Uterus (tissue), 4 donors: ENCODE measurements around the gene AGPAT4. TPM values are rescaled to one million over a fixed set of nuclear protein-coding genes. Genes with fewer than 3 reads are reported as not detected.

ENCODE experiments used
- DNase-seq, 2 donors: peaks; one replicate each; pipeline ENCODE4 v3.0.0-alpha.2; 2019 to 2020
- H3K27ac ChIP-seq, 2 donors: fragments of 200-600 bp; sonication (generic); 1 replicate in 1 of 2; 2 replicates in 1 of 2; pipeline ENCODE4 v1.5.1; 2016 to 2018
- H3K27me3 ChIP-seq, 2 donors: fragments of 200-600 bp; sonication (generic); one replicate each; pipeline ENCODE4 v1.5.1; 2018 to 2019; ENCODE audit warnings: control low read depth in 1 of 2
- H3K36me3 ChIP-seq, 2 donors: fragments of 200-600 bp; sonication (generic); one replicate each; pipeline ENCODE4 v1.5.1; 2019; ENCODE audit warnings: control low read depth in 1 of 2
- H3K4me1 ChIP-seq, 2 donors: fragments of 200-600 bp; sonication (generic); one replicate each; pipeline ENCODE4 v1.5.1; 2018 to 2019; ENCODE audit warnings: control low read depth in 1 of 2
- H3K4me3 ChIP-seq, 2 donors: fragments of 200-600 bp; sonication (generic); 1 replicate in 1 of 2; 2 replicates in 1 of 2; pipeline ENCODE4 v1.5.1; 2018 to 2019; ENCODE audit warnings: mild to moderate bottlenecking in 1 of 2
- H3K9me3 ChIP-seq, 2 donors: fragments of 200-600 bp; sonication (generic); one replicate each; pipeline ENCODE4 v1.5.1; 2019; ENCODE audit warnings: control low read depth in 1 of 2
- POLR2A ChIP-seq, 2 donors: fragments of 450-650 bp; IDR thresholded peaks; one replicate each; pipeline ENCODE4 v1.6.1; 2016; ENCODE audit warnings: antibody characterized with exemption in 2 of 2, mild to moderate bottlenecking in 1 of 2, moderate library complexity in 1 of 2
- intact Hi-C: fragments of 100-400 bp; cut with DNase I; formaldehyde crosslinking; loops from one replicate; pipeline ENCODE4 v1.15.1; 2023; ENCODE audit warnings: low total_unique reads
- total RNA-seq, 4 donors: library from RNA; depleted of rRNA in 3 of 4; stranded (reverse); fragments of >200 nt in 3 of 4; gene quantifications; one replicate each; pipeline versions ENCODE4 v1.1.0 to v1.2.4, GENCODE V29; 2014 to 2023
- TF ChIP-seq, protein P1 (sequence below), 4 experiments: fragments of 200-600 bp in 2 of 4; fragments of 450-650 bp in 2 of 4; sonication (generic) in 2 of 4; IDR thresholded peaks; one replicate each; pipeline ENCODE4 v1.5.1; 2016 to 2019; ENCODE audit warnings: antibody characterized with exemption in 4 of 4, mild to moderate bottlenecking in 2 of 4, moderate library complexity in 1 of 4
- donor health status: DM: yes; HTN: yes; CAD: no.

AGPAT4 gene
- total RNA-seq, 4 donors from 2014 or later, result 2.9 to 18.1 (median 15.1) TPM

DNA sequence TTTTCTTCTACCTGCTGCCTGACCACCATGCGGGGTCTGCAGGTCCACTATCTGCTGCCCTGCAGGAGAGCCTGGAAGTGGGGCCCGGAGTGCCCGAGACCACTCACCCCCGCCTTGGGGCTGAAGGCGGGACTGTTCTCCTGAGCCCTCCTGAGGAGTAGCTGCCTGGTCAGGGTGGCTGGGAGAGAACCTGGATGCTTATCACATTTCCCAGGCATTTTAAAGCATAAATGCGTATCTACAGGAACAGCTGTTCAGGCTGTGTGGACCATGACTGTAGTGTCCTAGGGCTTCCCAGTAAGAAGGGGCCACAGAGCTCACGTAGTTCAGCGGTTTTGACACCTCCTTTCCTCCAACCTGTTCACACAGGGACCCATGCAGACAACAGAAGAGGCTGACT is 123.3 kb downstream of the AGPAT4 start:
- Histone ChIP-seq H3K36me3 (no peaks in the 10 kb centered on the region), H3K27me3 (no peaks in the 10 kb centered on the region), H3K4me1 (no peaks in the 10 kb centered on the region), H3K27ac (no peak overlapping the region), H3K4me3 (no peak overlapping the region), H3K9me3 (no peaks in the 10 kb centered on the region)
- intact Hi-C loops, result no loop called here
- no peak for DNase-seq
- TF ChIP-seq POLR2A (IDR thresholded peaks at IDR 0.05), result no peak
- TF ChIP-seq, protein P1, sequence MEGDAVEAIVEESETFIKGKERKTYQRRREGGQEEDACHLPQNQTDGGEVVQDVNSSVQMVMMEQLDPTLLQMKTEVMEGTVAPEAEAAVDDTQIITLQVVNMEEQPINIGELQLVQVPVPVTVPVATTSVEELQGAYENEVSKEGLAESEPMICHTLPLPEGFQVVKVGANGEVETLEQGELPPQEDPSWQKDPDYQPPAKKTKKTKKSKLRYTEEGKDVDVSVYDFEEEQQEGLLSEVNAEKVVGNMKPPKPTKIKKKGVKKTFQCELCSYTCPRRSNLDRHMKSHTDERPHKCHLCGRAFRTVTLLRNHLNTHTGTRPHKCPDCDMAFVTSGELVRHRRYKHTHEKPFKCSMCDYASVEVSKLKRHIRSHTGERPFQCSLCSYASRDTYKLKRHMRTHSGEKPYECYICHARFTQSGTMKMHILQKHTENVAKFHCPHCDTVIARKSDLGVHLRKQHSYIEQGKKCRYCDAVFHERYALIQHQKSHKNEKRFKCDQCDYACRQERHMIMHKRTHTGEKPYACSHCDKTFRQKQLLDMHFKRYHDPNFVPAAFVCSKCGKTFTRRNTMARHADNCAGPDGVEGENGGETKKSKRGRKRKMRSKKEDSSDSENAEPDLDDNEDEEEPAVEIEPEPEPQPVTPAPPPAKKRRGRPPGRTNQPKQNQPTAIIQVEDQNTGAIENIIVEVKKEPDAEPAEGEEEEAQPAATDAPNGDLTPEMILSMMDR (IDR thresholded peaks at IDR 0.05), result no peak

DNA sequence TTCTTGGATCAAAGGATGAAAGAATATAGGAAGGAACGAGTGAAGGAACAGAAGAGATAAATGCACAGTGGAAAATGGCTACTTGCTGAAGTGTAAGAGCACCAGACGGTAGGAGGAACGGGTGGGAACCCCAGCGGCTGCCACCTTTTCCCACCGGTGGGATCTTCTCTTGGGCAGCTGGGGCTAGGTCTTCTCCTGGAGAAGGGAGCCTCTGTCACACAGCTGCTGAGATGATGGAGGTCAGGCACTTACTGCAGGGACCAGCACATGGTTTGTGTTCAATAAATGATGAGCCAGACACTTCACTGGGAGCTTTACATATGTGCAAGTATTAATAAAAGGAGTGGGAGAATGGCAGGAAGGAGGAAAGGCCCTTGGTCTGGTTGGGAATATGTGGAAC is 123.7 kb downstream of the AGPAT4 start:
- Histone ChIP-seq H3K4me3 (no peak overlapping the region), H3K9me3 (no peaks in the 10 kb centered on the region), H3K27ac (no peak overlapping the region), H3K36me3 (no peaks in the 10 kb centered on the region), H3K27me3 (no peaks in the 10 kb centered on the region), H3K4me1 (no peaks in the 10 kb centered on the region)
- TF ChIP-seq POLR2A (IDR thresholded peaks at IDR 0.05), result no peak
- TF ChIP-seq, protein P1 (IDR thresholded peaks at IDR 0.05), result no peak
- intact Hi-C loops, result no loop called here
- DNase-seq, result no peak

DNA sequence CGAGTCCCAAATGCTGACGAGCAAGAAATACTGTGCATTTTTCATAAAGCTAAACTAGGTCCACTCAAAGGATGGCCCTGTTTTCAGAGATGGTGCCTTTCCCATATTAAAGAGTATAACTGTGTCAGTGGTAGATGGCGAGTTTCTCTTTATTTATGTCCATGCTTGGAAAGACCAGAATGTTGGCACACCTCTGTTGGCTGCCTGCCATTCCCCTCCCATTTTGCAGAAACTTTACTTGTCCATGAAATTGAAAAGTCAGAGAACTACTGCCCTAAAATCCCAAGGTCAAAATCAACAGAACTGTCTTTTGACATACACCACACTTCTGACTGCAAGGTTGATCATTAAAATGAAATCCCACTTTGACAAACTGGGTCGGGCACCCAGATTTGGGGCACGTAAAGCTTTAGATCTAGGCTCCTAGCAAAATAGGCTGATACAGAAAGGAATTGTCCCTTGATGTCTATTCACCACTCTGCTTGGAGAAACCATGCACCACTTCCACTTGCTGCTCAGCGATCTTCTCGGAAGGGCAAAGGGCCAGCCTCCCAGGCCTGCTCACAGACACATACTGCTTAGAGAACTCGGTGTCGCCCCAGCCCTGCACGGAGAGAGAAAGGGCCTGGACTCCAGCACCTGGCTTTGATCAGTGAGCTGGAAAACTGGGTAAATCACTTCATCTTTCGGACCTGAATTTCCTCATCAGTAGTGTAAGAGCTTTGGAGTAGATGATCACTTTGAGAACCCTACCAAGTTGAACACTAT is 130.0 kb downstream of the AGPAT4 start:
- Histone ChIP-seq H3K4me3 (no peak overlapping the region), H3K27ac (no peak overlapping the region), H3K36me3 (no peaks in the 10 kb centered on the region), H3K4me1 (no peaks in the 10 kb centered on the region), H3K27me3 (no peaks in the 10 kb centered on the region), H3K9me3 (no peaks in the 10 kb centered on the region)
- no peak for DNase-seq
- TF ChIP-seq POLR2A (IDR thresholded peaks at IDR 0.05), result no peak
- TF ChIP-seq, protein P1 (IDR thresholded peaks at IDR 0.05), result no peak
- intact Hi-C loops, result no loop called here

DNA sequence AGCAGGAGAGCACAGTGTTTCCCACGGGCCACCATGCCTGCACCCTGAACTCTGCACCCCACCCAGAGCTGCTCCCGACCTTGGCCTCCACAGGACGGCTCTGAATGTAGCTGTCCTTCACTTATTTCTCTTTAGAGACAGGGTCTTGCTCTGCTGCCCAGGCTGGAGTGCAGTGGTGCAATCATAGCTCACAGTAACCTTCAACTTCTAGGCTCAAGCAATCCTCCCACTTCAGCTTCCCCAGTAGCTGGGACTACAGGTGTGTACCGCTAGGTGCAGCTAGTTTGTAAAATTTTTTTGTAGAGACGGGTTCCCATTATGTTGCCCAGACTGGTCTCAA is 130.9 kb downstream of the AGPAT4 start:
- no peak for DNase-seq
- Histone ChIP-seq H3K4me3 (no peak overlapping the region), H3K27me3 (no peaks in the 10 kb centered on the region), H3K4me1 (no peaks in the 10 kb centered on the region), H3K36me3 (no peaks in the 10 kb centered on the region), H3K27ac (no peak overlapping the region), H3K9me3 (no peaks in the 10 kb centered on the region)
- no peak for TF ChIP-seq POLR2A (IDR thresholded peaks at IDR 0.05)
- TF ChIP-seq, protein P1 (IDR thresholded peaks at IDR 0.05), result no peak
- intact Hi-C loops, result no loop called here

DNA sequence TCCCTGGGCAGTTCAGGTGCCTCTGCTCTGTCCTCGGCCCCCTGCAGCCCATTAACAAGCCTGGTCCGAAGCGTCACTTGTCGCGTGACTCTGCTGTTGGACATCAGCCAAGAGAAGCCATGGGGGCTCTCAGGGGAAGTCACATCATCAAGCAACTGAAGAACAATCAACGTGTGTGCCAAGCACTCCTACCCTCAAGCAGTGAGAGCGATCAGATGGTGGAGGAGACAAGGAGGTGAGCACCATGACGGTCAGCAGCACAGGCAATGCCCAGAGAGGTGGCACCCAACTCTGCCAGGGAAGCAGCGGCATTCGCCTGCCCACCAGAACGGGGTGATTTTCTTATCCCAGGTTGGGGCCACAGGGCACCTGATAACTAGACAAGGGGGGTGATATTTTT is 132.7 kb downstream of the AGPAT4 start:
- Histone ChIP-seq H3K27ac (no peak overlapping the region), H3K9me3 (no peaks in the 10 kb centered on the region), H3K27me3 (no peaks in the 10 kb centered on the region), H3K4me3 (no peak overlapping the region), H3K4me1 (no peaks in the 10 kb centered on the region), H3K36me3 (no peaks in the 10 kb centered on the region)
- intact Hi-C loops, result no loop called here
- no peak for TF ChIP-seq POLR2A (IDR thresholded peaks at IDR 0.05)
- TF ChIP-seq, protein P1 (IDR thresholded peaks at IDR 0.05), result no peak
- DNase-seq, result no peak
